GM10266 (cell line): Measurements from ENCODE around the gene MID1.

Source experiments
- DNase-seq: peaks from one replicate; pipeline ENCODE4 v3.0.0; 2012; ENCODE audit errors: extremely low spot score
- CTCF ChIP-seq: IDR thresholded peaks from 2 replicates; pipeline ENCODE4 v1.5.1; 2012; ENCODE audit warnings: mild to moderate bottlenecking, low read depth; ENCODE audit not compliant: control insufficient read depth, insufficient read depth; ENCODE audit errors: missing control alignments

MID1 gene

GRCh38 chrX:10433296-10433965, 187.0 kb downstream of the MID1 start:
- DNase-seq: no peak
- no peak for TF ChIP-seq CTCF

- DNase-seq: no peak
- TF ChIP-seq CTCF: no peak
Observed at GRCh38 chrX:10429908-10430307, 190.5 kb downstream of the MID1 start.

GRCh38 chrX:10427249-10427648, 193.1 kb downstream of the MID1 start:
- TF ChIP-seq CTCF: no peak
- no peak for DNase-seq

GRCh38 chrX:10423716-10424115, 196.7 kb downstream of the MID1 start:
- no peak for TF ChIP-seq CTCF
- DNase-seq: no peak

- no peak for TF ChIP-seq CTCF
- no peak for DNase-seq
Observed at GRCh38 chrX:10420134-10420533, 200.3 kb downstream of the MID1 start.

- TF ChIP-seq CTCF: no peak
- no peak for DNase-seq
Observed at GRCh38 chrX:10416424-10416823, 204.0 kb downstream of the MID1 start.

GRCh38 chrX:10415306-10416001, 204.9 kb downstream of the MID1 start:
- no peak for TF ChIP-seq CTCF
- no peak for DNase-seq
